Measurements from ENCODE around the gene ZFYVE27.

DNA sequence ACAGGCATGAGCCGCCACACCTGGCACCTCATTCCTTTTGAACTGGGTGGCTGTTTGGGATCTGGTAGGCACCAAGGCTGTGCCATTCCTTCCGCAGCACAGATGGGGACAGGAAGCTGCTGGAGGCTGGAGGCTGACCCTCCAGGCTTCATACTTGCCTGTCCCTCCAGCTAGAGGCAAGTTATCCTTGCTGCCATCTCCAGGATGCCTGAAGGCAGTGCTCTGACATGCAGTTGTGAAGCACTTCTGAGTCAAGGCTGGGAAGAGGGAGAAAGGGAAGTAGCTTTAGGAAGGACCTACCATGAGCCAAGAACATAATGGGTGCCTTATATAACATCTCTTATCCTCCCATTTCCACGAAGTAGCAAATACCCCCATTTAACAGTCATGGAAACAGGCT is 13.9 kb upstream of the ZFYVE27 start:
- no peak for TF ChIP-seq POLR2A (IDR thresholded peaks at IDR 0.05)
- TF ChIP-seq, protein P1, sequence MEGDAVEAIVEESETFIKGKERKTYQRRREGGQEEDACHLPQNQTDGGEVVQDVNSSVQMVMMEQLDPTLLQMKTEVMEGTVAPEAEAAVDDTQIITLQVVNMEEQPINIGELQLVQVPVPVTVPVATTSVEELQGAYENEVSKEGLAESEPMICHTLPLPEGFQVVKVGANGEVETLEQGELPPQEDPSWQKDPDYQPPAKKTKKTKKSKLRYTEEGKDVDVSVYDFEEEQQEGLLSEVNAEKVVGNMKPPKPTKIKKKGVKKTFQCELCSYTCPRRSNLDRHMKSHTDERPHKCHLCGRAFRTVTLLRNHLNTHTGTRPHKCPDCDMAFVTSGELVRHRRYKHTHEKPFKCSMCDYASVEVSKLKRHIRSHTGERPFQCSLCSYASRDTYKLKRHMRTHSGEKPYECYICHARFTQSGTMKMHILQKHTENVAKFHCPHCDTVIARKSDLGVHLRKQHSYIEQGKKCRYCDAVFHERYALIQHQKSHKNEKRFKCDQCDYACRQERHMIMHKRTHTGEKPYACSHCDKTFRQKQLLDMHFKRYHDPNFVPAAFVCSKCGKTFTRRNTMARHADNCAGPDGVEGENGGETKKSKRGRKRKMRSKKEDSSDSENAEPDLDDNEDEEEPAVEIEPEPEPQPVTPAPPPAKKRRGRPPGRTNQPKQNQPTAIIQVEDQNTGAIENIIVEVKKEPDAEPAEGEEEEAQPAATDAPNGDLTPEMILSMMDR (IDR thresholded peaks at IDR 0.05): no peak

All from ovary (tissue), 3 donors.